GM12878 (cell line): Measurements from ENCODE around the gene TFAP2E. TPM values are rescaled to one million over a fixed set of nuclear protein-coding genes. Genes with fewer than 3 reads are reported as not detected.

Experiments
- ATAC-seq: fragments of 200-7000 bp; cut with Tn5 transposase; 3 replicates; pipeline ENCODE4 v1.9.1; 2020; ENCODE audit warnings: mild to moderate bottlenecking, moderate library complexity
- BruUV-seq: library from RNA; stranded (reverse); fragments of 400-500 nt; replicated peaks from 2 replicates; lab custom pipeline; 2021; lab: Mats Ljungman, UMichigan
- CTCF ChIA-PET: fragments of 300-600 bp; sonication (Branson Sonifier 250); formaldehyde crosslinking; extraction: SDS; loops from one replicate; lab custom pipeline; 2021; ENCODE audit warnings: inconsistent platforms; lab: Yijun Ruan, JAX
- POLR2A ChIA-PET: fragments of 350-600 bp; formaldehyde crosslinking; extraction: SDS; loops from one replicate; lab custom pipeline; 2021; ENCODE audit warnings: inconsistent platforms; lab: Charles Lee
- RAD21 ChIA-PET: fragments of 300-600 bp; sonication (Branson Sonifier 250); formaldehyde crosslinking; loops from one replicate; lab custom pipeline; 2023; ENCODE audit warnings: antibody characterized with exemption; ENCODE audit not compliant: unreplicated experiment; lab: Charles Lee
- SMC1A ChIA-PET: fragments of 300-600 bp; sonication (Branson Sonifier 250); formaldehyde crosslinking; loops from one replicate; lab custom pipeline; 2023; ENCODE audit not compliant: unreplicated experiment, uncharacterized antibody; lab: Charles Lee
- DNase-seq: peaks from one replicate; pipeline ENCODE4 v3.0.0-alpha.2; 2011; ENCODE audit warnings: low read depth, low spot score
- FAIRE-seq: peaks from 3 replicates; lab custom pipeline; 2011; peaks lifted over from hg19 to GRCh38; lab: Jason Lieb, UNC
- H2AFZ ChIP-seq: 2 replicates; pipeline ENCODE4 v1.6.0; 2011; ENCODE audit warnings: low read depth, low read length, control low read depth; ENCODE audit not compliant: control insufficient read depth
- H3K27ac ChIP-seq: 2 replicates; pipeline ENCODE4 v1.5.1; 2011; ENCODE audit warnings: control low read depth; ENCODE audit not compliant: control insufficient read depth, insufficient read depth
- H3K27me3 ChIP-seq, 2 experiments: replicated peaks in 1 of 2; 2 replicates each; pipeline versions ENCODE4 v1.6.0 to v1.6.1; 2011; ENCODE audit warnings: low read length in 1 of 2; ENCODE audit not compliant: control insufficient read depth in 2 of 2, insufficient read depth in 2 of 2
- H3K36me3 ChIP-seq, 2 experiments: 2 replicates each; pipeline ENCODE4 v1.5.1; 2011; ENCODE audit warnings: low read length in 1 of 2; ENCODE audit not compliant: control insufficient read depth in 2 of 2, insufficient read depth in 2 of 2
- H3K4me1 ChIP-seq: 2 replicates; pipeline ENCODE4 v1.6.1; 2011; ENCODE audit warnings: mild to moderate bottlenecking, low read length, moderate library complexity, mixed read lengths; ENCODE audit not compliant: control insufficient read depth, insufficient read depth
- H3K4me2 ChIP-seq: 2 replicates; pipeline ENCODE4 v1.6.0; 2011; ENCODE audit warnings: control low read depth; ENCODE audit not compliant: control insufficient read depth, insufficient read depth
- H3K4me3 ChIP-seq: fragments of 200-600 bp; sonication (generic); 2 replicates; pipeline ENCODE4 v1.5.1; 2016
- H3K79me2 ChIP-seq: 2 replicates; pipeline ENCODE4 v1.6.0; 2011; ENCODE audit warnings: low read length; ENCODE audit not compliant: control insufficient read depth, insufficient read depth
- H3K9ac ChIP-seq: 2 replicates; pipeline ENCODE4 v1.8.0; 2011; ENCODE audit warnings: low read length, control low read depth, mixed read lengths; ENCODE audit not compliant: control insufficient read depth, insufficient read depth
- H3K9me3 ChIP-seq: replicated peaks from 3 replicates; pipeline ENCODE4 v1.5.1; 2011; ENCODE audit warnings: mild to moderate bottlenecking, low read length; ENCODE audit not compliant: control insufficient read depth, insufficient read depth
- H4K20me1 ChIP-seq: 2 replicates; pipeline ENCODE4 v1.6.0; 2011; ENCODE audit not compliant: control insufficient read depth, insufficient read depth
- BRCA1 ChIP-seq: IDR thresholded peaks from 2 replicates; pipeline ENCODE4 v1.6.1; 2011; ENCODE audit warnings: low read depth, low read length, improper control_type of control experiment
- CBFB ChIP-seq: IDR thresholded peaks from 2 replicates; pipeline ENCODE4 v1.6.1; 2016; ENCODE audit warnings: antibody characterized with exemption, low read depth
- CHD1 ChIP-seq: IDR thresholded peaks from 2 replicates; pipeline ENCODE4 v1.6.1; 2012; ENCODE audit warnings: low read depth, low read length, improper control_type of control experiment
- EGR1 ChIP-seq, 2 experiments: IDR thresholded peaks; 1 replicate in 1 of 2; 2 replicates in 1 of 2; pipeline ENCODE4 v1.6.1; 2011 to 2012; ENCODE audit warnings: low read depth in 2 of 2, low read length in 2 of 2, borderline replicate concordance in 1 of 2, mild to moderate bottlenecking in 1 of 2, moderate library complexity in 1 of 2
- EP300 ChIP-seq, 2 experiments: fragments of 150-350 bp in 1 of 2; IDR thresholded peaks; 2 replicates each; pipeline ENCODE4 v1.6.1; 2011 to 2012; ENCODE audit warnings: low read depth in 2 of 2, low read length in 2 of 2, borderline replicate concordance in 1 of 2, improper control_type of control experiment in 1 of 2, inconsistent platforms in 1 of 2; ENCODE audit not compliant: control insufficient read depth in 1 of 2
- NR2F1 ChIP-seq: fragments of 450-650 bp; conservative IDR thresholded peaks from 2 replicates; pipeline ENCODE4 v1.6.1; 2017; ENCODE audit warnings: mild to moderate bottlenecking
- RELA ChIP-seq: fragments of 450-650 bp; IDR thresholded peaks from 2 replicates; pipeline ENCODE4 v1.8.0; 2014; ENCODE audit warnings: borderline replicate concordance; ENCODE audit not compliant: partially characterized antibody
- WGBS: methylation state at CpG from one replicate; pipeline ENCODE4 v1.1.6; 2016; ENCODE audit warnings: low lambda C conversion rate; ENCODE audit not compliant: insufficient replicate concordance, insufficient coverage; ENCODE audit errors: missing lambda C conversion rate; 5-methylcytosine and 5-hydroxymethylcytosine counted together
- in situ Hi-C: fragments of 300-500 bp; cut with MboI; formaldehyde crosslinking; loops from 9 replicates; pipeline ENCODE4 v1.14.3; 2018; ENCODE audit warnings: mixed read lengths
- intact Hi-C: fragments of 100-400 bp; cut with micrococcal nuclease; formaldehyde crosslinking; loops from one replicate; pipeline ENCODE4 v1.14.2; 2022; ENCODE audit not compliant: unreplicated experiment
- polyA plus RNA-seq, 11 experiments: library from polyadenylated mRNA; depleted of rRNA in 4 of 11; unstranded in 6 of 11; stranded (reverse) in 5 of 11; fragments of >200 nt; fragmentation: Nextera tagmentation in 4 of 11; fragmentation: Illumina TruSeq in 1 of 11; extraction: Ambion mirVana in 4 of 11; extraction: Trizol in 1 of 11; gene quantifications; 1 replicate in 1 of 11; 2 replicates in 10 of 11; pipeline versions ENCODE4 v1.2.1 to v1.2.3, GENCODE V29; 2011 to 2016; ENCODE audit warnings: inconsistent platforms in 2 of 11, missing spikeins in 2 of 11, low read depth in 1 of 11
- total RNA-seq, 4 experiments: library from RNA; depleted of rRNA in 3 of 4; stranded (reverse); fragments of >200 nt in 3 of 4; fragmentation: Illumina TruSeq in 1 of 4; extraction: Trizol in 1 of 4; gene quantifications; 2 replicates each; pipeline versions ENCODE4 v1.2.1 to v1.2.3, GENCODE V29; 2013 to 2021
- TF ChIP-seq, protein P1 (sequence below), 3 experiments: IDR thresholded peaks in 2 of 3; conservative IDR thresholded peaks in 1 of 3; 2 replicates each; pipeline ENCODE4 v1.5.1; 2011; ENCODE audit warnings: low read depth in 3 of 3, low read length in 3 of 3, mild to moderate bottlenecking in 3 of 3, control low read depth in 2 of 3, moderate library complexity in 2 of 3, inconsistent platforms in 1 of 3, mixed read lengths in 1 of 3; ENCODE audit not compliant: control insufficient read depth in 2 of 3, insufficient read depth in 1 of 3; ENCODE audit errors: extremely low read depth in 1 of 3
- TF ChIP-seq, protein P2 (sequence below): fragments of 450-650 bp; IDR thresholded peaks from 2 replicates; pipeline ENCODE4 v1.6.1; 2016; ENCODE audit warnings: mild to moderate bottlenecking
- TF ChIP-seq, protein P3 (sequence below): fragments of 450-650 bp; IDR thresholded peaks from 2 replicates; pipeline ENCODE4 v1.6.1; 2017; ENCODE audit warnings: mild to moderate bottlenecking, low read depth, inconsistent platforms; ENCODE audit not compliant: poor library complexity, severe bottlenecking

TFAP2E gene
- total and polyA plus RNA-seq, 10 of the 15 experiments (the other 5 are each of a cell fraction or from before 2014, with no cell fraction given): 0.10 to 1.1 (median 0.43) TPM

GRCh38 chr1:35615440-35615839, 42.3 kb downstream of the TFAP2E start:
- H3K9me3 ChIP-seq: no peaks in the 10 kb centered on the region
- SMC1A ChIA-PET: no interaction called here
- intact Hi-C loops: no loop called here
- POLR2A ChIA-PET: no interaction called here
- H3K4me1 ChIP-seq: peaks cover 7% of the 10 kb centered on the region; the same call in 1 of the 2 replicates
- no peak overlapping the region for H3K4me3 ChIP-seq
- no peak overlapping the region for H2AFZ ChIP-seq
- in situ Hi-C loops: no loop called here
- RAD21 ChIA-PET: no interaction called here
- FAIRE-seq (no peak), ATAC-seq (no peak)
- no peaks in the 10 kb centered on the region for H4K20me1 ChIP-seq
- no peak overlapping the region for H3K27ac ChIP-seq
- BruUV-seq: no TSS peak
- 95% methylated on average over 7 of the region's 8 CpGs for WGBS
- CTCF ChIA-PET: interaction anchor here (0.6 kb wide), 1 partner anchor 165 kb away, joined by 3 read pairs; no protein-coding TSS in a partner anchor
- TF ChIP-seq CHD1 (no peak), NR2F1 (no peak), EP300 (IDR thresholded peaks at IDR 0.05; ENCODE audit: borderline replicate concordance in 1 of 2, control insufficient read depth in 1 of 2, low read depth in 2 of 2, low read length in 2 of 2) (no peak), CBFB (no peak), RELA (no peak), EGR1 (IDR thresholded peaks at IDR 0.05; ENCODE audit: borderline replicate concordance in 1 of 2, low read depth in 2 of 2, low read length in 2 of 2) (no peak), BRCA1 (no peak)
- TF ChIP-seq, protein P1, sequence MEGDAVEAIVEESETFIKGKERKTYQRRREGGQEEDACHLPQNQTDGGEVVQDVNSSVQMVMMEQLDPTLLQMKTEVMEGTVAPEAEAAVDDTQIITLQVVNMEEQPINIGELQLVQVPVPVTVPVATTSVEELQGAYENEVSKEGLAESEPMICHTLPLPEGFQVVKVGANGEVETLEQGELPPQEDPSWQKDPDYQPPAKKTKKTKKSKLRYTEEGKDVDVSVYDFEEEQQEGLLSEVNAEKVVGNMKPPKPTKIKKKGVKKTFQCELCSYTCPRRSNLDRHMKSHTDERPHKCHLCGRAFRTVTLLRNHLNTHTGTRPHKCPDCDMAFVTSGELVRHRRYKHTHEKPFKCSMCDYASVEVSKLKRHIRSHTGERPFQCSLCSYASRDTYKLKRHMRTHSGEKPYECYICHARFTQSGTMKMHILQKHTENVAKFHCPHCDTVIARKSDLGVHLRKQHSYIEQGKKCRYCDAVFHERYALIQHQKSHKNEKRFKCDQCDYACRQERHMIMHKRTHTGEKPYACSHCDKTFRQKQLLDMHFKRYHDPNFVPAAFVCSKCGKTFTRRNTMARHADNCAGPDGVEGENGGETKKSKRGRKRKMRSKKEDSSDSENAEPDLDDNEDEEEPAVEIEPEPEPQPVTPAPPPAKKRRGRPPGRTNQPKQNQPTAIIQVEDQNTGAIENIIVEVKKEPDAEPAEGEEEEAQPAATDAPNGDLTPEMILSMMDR (IDR thresholded peaks at IDR 0.05 in 2 of 3, conservative IDR thresholded peaks at IDR 0.05 in 1 of 3; ENCODE audit: control insufficient read depth in 2 of 3, extremely low read depth in 1 of 3, insufficient read depth in 1 of 3, low read depth in 3 of 3, low read length in 3 of 3): no peak
- TF ChIP-seq, protein P2, sequence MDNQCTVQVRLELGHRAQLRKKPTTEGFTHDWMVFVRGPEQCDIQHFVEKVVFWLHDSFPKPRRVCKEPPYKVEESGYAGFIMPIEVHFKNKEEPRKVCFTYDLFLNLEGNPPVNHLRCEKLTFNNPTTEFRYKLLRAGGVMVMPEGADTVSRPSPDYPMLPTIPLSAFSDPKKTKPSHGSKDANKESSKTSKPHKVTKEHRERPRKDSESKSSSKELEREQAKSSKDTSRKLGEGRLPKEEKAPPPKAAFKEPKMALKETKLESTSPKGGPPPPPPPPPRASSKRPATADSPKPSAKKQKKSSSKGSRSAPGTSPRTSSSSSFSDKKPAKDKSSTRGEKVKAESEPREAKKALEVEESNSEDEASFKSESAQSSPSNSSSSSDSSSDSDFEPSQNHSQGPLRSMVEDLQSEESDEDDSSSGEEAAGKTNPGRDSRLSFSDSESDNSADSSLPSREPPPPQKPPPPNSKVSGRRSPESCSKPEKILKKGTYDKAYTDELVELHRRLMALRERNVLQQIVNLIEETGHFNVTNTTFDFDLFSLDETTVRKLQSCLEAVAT: no peak
- TF ChIP-seq, protein P3, sequence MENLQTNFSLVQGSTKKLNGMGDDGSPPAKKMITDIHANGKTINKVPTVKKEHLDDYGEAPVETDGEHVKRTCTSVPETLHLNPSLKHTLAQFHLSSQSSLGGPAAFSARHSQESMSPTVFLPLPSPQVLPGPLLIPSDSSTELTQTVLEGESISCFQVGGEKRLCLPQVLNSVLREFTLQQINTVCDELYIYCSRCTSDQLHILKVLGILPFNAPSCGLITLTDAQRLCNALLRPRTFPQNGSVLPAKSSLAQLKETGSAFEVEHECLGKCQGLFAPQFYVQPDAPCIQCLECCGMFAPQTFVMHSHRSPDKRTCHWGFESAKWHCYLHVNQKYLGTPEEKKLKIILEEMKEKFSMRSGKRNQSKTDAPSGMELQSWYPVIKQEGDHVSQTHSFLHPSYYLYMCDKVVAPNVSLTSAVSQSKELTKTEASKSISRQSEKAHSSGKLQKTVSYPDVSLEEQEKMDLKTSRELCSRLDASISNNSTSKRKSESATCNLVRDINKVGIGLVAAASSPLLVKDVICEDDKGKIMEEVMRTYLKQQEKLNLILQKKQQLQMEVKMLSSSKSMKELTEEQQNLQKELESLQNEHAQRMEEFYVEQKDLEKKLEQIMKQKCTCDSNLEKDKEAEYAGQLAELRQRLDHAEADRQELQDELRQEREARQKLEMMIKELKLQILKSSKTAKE: no peak
- TF ChIP-seq, all 136 proteins: peak for 0
- no peak overlapping the region for H3K4me2 ChIP-seq
- peaks cover 4% of the 10 kb centered on the region for H3K79me2 ChIP-seq
- H3K27me3 ChIP-seq: no peaks in the 10 kb centered on the region
- no peak overlapping the region for H3K9ac ChIP-seq
- no peak for DNase-seq
- H3K36me3 ChIP-seq: peaks cover 6 to 29% of the 10 kb centered on the region in 2 experiments
